ENCODE data around the gene SCN4A. TPM values are rescaled to one million over a fixed set of nuclear protein-coding genes. Genes with fewer than 3 reads are reported as not detected.

The SCN4A gene
- total RNA-seq, 1 donor from 2014 or later, result 0.18 TPM

DNA sequence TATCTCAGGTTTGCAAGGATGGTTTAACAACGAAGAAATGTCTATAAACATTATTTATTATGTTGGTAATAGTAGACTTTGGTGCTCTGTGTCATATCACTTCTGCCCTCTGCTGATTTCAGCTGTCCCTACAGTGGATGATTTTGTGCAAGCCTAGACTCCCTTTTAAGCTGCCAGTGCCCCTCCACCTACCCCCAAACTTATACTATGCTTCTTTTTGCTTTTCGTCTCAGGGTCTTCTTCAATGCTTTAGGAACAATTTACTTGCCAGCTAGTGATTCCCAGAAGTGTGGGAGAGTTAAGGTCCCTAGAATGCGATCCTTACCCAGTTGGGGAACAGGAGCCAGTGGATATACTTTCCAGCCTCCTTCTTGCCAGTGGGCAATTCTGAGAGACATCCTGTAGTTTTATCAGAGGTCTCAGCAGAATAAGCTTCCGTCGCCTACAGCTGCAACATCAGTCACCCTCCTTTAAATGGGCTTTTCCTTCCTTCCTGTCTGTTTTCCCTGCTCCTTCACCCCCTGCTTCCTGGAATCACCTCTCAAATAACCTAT, 43.6 kb upstream of the SCN4A start:
- no peak for DNase-seq
- intact Hi-C loops (cut with DNase I), result no loop called here

DNA sequence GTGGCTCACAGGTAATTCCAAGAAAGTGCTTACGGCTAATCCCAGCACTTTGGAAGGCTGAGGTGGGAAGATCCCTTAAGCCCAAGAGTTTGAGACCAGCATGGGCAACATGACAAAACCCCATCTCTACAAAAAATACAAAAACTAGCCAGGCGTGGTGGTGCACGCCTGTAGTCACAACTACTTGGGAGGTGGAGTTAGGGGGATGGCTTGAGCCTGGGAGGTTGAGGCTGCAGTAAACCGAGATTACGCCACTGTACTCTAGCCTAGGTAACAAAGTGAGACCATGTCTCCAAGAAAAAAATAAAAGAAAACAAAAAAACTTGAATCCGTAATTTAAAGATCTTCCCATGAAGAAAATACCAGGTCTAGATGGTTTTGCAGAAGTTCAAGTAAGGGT, 42.7 kb upstream of the SCN4A start:
- Histone ChIP-seq H3K4me3 (no peak overlapping the region), H3K27me3 (ENCODE audit: low read depth) (no peaks in the 10 kb centered on the region), H3K36me3 (no peaks in the 10 kb centered on the region), H3K4me1 (peaks cover 42% of the 10 kb centered on the region), H3K9me3 (no peaks in the 10 kb centered on the region), H3K27ac (peak overlapping the region; percentile 65)
- DNase-seq (no peak), ATAC-seq (no peak)
- TF ChIP-seq, protein P1, sequence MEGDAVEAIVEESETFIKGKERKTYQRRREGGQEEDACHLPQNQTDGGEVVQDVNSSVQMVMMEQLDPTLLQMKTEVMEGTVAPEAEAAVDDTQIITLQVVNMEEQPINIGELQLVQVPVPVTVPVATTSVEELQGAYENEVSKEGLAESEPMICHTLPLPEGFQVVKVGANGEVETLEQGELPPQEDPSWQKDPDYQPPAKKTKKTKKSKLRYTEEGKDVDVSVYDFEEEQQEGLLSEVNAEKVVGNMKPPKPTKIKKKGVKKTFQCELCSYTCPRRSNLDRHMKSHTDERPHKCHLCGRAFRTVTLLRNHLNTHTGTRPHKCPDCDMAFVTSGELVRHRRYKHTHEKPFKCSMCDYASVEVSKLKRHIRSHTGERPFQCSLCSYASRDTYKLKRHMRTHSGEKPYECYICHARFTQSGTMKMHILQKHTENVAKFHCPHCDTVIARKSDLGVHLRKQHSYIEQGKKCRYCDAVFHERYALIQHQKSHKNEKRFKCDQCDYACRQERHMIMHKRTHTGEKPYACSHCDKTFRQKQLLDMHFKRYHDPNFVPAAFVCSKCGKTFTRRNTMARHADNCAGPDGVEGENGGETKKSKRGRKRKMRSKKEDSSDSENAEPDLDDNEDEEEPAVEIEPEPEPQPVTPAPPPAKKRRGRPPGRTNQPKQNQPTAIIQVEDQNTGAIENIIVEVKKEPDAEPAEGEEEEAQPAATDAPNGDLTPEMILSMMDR (IDR thresholded peaks at IDR 0.05), result no peak
- intact Hi-C loops (cut with DNase I), result no loop called here

More for the DNA sequence above, 43.6 kb upstream of the SCN4A start:
- Histone ChIP-seq H3K27ac (peak overlapping the region; percentile 44), H3K9me3 (no peaks in the 10 kb centered on the region), H3K4me1 (peaks cover 47% of the 10 kb centered on the region), H3K27me3 (ENCODE audit: low read depth) (no peaks in the 10 kb centered on the region), H3K4me3 (peak overlapping the region; percentile 0), H3K36me3 (no peaks in the 10 kb centered on the region)
- ATAC-seq, result no peak
- TF ChIP-seq, protein P1 (IDR thresholded peaks at IDR 0.05), result no peak

DNA sequence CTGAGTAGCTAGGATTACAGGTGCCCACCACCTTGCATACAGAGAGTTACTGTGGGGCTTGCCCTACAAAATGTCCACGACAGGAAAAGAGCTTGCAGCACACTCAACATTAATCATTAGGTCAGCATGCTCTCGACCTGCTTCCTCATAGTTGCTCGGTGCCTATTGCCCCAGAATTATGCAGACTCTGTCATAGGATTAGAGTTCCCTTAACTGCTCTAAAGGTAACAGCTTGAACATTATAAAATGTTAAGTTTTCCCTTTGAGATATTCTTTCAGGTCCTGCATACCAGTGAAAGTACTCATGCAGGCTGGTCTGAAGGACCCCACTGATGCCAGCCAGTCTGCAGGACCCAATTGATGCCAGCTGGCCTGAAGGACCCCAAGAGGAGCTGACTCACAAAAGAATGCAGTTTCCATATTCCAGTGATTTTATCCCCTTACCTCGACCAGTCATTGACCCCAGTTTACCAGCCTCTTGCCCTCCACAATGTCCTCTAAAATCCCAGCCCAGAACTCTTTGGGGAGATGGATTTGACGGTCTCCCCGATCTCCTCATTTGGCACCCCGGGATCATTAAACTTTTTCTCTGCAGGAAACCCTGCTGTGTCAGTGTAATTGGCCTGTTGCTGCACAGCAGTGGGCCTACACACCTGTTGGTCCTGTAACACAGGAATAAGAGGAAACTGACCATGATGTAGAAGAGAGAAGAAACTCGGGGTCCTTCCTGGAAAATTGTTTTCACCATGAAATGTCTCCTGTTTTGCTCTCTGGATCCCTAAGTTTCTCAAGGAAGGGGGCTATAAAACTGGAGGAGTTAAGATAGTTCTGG, 37.1 kb upstream of the SCN4A start:
- no peak overlapping the region for H3K4me3 ChIP-seq
- TF ChIP-seq, protein P1 (IDR thresholded peaks at IDR 0.05), result no peak
- H3K9me3 ChIP-seq, result no peaks in the 10 kb centered on the region
- H3K4me1 ChIP-seq, result peaks cover 58% of the 10 kb centered on the region
- peaks cover 5% of the 10 kb centered on the region for H3K36me3 ChIP-seq
- DNase-seq (no peak), ATAC-seq (peak; percentile 54 to 62)
- intact Hi-C loops (cut with DNase I), result no loop called here
- H3K27ac ChIP-seq, result peak overlapping the region; percentile 51
- H3K27me3 ChIP-seq (ENCODE audit: low read depth), result no peaks in the 10 kb centered on the region

DNA sequence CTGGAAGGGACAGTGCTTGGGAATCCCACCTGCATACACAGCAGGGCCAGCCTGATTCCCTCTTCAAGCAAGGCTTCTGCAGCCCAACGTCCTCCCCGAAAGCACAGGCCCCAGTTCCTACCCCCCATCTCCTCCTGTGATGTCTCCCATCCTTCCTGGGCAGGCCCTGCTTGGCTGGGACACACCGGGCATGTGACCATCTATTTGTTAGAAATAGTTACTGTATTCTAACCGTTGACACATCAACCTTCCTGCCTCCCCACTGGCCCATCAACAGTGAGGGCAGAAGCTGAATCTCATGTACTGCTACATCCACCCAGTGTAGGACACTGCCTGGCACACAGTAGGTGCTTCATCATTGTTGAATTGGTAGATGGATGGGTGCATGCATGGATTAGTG, 36.1 kb upstream of the SCN4A start:
- no peak for ATAC-seq
- Histone ChIP-seq H3K4me1 (peaks cover 59% of the 10 kb centered on the region), H3K36me3 (peaks cover 13% of the 10 kb centered on the region), H3K9me3 (no peaks in the 10 kb centered on the region), H3K4me3 (no peak overlapping the region), H3K27ac (peak overlapping the region; percentile 51), H3K27me3 (ENCODE audit: low read depth) (no peaks in the 10 kb centered on the region)
- DNase-seq, result no peak
- TF ChIP-seq, protein P1 (IDR thresholded peaks at IDR 0.05), result no peak
- intact Hi-C loops (cut with DNase I), result no loop called here

DNA sequence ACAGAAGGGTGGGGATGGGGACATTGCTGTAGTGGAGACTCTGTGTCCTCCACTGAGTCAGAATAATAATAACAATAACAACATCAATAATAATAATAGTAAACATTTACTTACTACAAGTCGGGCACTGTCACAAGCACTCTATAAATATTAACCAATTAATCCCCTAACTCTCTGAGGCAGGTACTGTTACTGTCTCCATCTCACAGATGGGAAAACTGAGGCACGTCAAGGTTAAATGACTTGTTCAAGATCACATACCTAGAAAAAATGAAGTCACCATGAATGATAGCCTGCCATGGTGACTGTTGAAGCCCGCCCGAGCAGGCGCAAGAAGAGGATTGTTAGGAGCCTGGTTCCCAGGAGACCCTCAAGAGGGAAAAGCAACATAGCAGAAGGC, 35.6 kb upstream of the SCN4A start:
- Histone ChIP-seq H3K36me3 (peaks cover 17% of the 10 kb centered on the region), H3K4me3 (no peak overlapping the region), H3K9me3 (no peaks in the 10 kb centered on the region), H3K27ac (peak overlapping the region; percentile 51), H3K27me3 (ENCODE audit: low read depth) (no peaks in the 10 kb centered on the region), H3K4me1 (peaks cover 59% of the 10 kb centered on the region)
- TF ChIP-seq, protein P1 (IDR thresholded peaks at IDR 0.05), result no peak
- no peak for ATAC-seq
- intact Hi-C loops (cut with DNase I), result no loop called here
- DNase-seq, result no peak

All from lower lobe of right lung (tissue), 2 donors.